HepG2 (cell line): ENCODE data around the gene SNRNP48. TPM values are rescaled to one million over a fixed set of nuclear protein-coding genes. Genes with fewer than 3 reads are reported as not detected.

Experiments used
- ATAD3A ChIP-seq: sonication (generic); formaldehyde crosslinking; IDR thresholded peaks from 2 replicates; pipeline ENCODE4 v1.4.0; 2020; ENCODE audit warnings: missing genetic modification reagents
- ISL2 ChIP-seq: sonication (generic); formaldehyde crosslinking; IDR thresholded peaks from 2 replicates; pipeline ENCODE4 v1.5.0; 2020; ENCODE audit warnings: missing genetic modification reagents
- PHF20 ChIP-seq: sonication (generic); formaldehyde crosslinking; IDR thresholded peaks from 2 replicates; pipeline ENCODE4 v1.5.0; 2020; ENCODE audit warnings: mild to moderate bottlenecking, missing genetic modification reagents
- POLR2A ChIP-seq, 2 experiments: IDR thresholded peaks; 2 replicates each; pipeline ENCODE4 v1.6.1; 2011; ENCODE audit warnings: low read depth in 2 of 2, low read length in 2 of 2, mild to moderate bottlenecking in 1 of 2, moderate library complexity in 1 of 2; ENCODE audit not compliant: insufficient read depth in 1 of 2
- PRDM4 ChIP-seq: sonication (generic); formaldehyde crosslinking; IDR thresholded peaks from 2 replicates; pipeline ENCODE4 v1.9.0; 2021; ENCODE audit warnings: missing genetic modification reagents, borderline replicate concordance
- SMAD3 ChIP-seq: sonication (generic); formaldehyde crosslinking; IDR thresholded peaks from 2 replicates; pipeline ENCODE4 v1.4.0; 2020; ENCODE audit warnings: missing genetic modification reagents
- THYN1 ChIP-seq: sonication (generic); formaldehyde crosslinking; IDR thresholded peaks from 2 replicates; pipeline ENCODE4 v1.8.1; 2023; ENCODE audit warnings: low read depth, mild to moderate bottlenecking, moderate library complexity, missing genetic modification reagents, borderline replicate concordance
- TRIM22 ChIP-seq: fragments of 450-650 bp; IDR thresholded peaks from 2 replicates; pipeline ENCODE4 v1.6.1; 2017
- ZBED4 ChIP-seq: sonication (generic); formaldehyde crosslinking; IDR thresholded peaks from 2 replicates; pipeline ENCODE4 v1.4.0; 2020; ENCODE audit warnings: missing genetic modification reagents, borderline replicate concordance
- ZBTB26 ChIP-seq: IDR thresholded peaks from 2 replicates; pipeline ENCODE4 v1.6.1; 2016; ENCODE audit warnings: missing compliant biosample characterization, missing genetic modification reagents, borderline replicate concordance
- ZBTB8A ChIP-seq: sonication (generic); formaldehyde crosslinking; IDR thresholded peaks from 2 replicates; pipeline ENCODE4 v1.4.0; 2020; ENCODE audit warnings: mild to moderate bottlenecking, low read depth, missing genetic modification reagents, borderline replicate concordance
- ZNF367 ChIP-seq: sonication (generic); formaldehyde crosslinking; IDR thresholded peaks from 2 replicates; pipeline ENCODE4 v1.4.0; 2020; ENCODE audit warnings: missing genetic modification reagents, borderline replicate concordance
- ZNF543 ChIP-seq: sonication (generic); formaldehyde crosslinking; IDR thresholded peaks from 2 replicates; pipeline ENCODE4 v1.4.0; 2020; ENCODE audit warnings: mild to moderate bottlenecking, missing genetic modification reagents
- ZNF569 ChIP-seq: sonication (generic); formaldehyde crosslinking; IDR thresholded peaks from 2 replicates; pipeline ENCODE4 v1.5.0; 2020; ENCODE audit warnings: mild to moderate bottlenecking, missing genetic modification reagents, moderate library complexity, borderline replicate concordance
- ZNF770 ChIP-seq: sonication (generic); formaldehyde crosslinking; IDR thresholded peaks from 2 replicates; pipeline ENCODE4 v1.5.0; 2020; ENCODE audit warnings: mild to moderate bottlenecking, missing genetic modification reagents
- ZNF816 ChIP-seq: sonication (generic); formaldehyde crosslinking; IDR thresholded peaks from 2 replicates; pipeline ENCODE4 v1.8.0; 2022; ENCODE audit warnings: missing genetic modification reagents, mild to moderate bottlenecking, borderline replicate concordance
- polyA plus RNA-seq, 8 experiments: library from polyadenylated mRNA; depleted of rRNA in 3 of 8; stranded (reverse) in 7 of 8; unstranded in 1 of 8; fragments of >200 nt; fragmentation: Illumina TruSeq in 4 of 8; extraction: Trizol in 4 of 8; gene quantifications; 2 replicates each; pipeline versions ENCODE4 v1.2.1 to v1.2.3, GENCODE V29; 2011 to 2016; ENCODE audit warnings: low read depth in 4 of 8, missing spikeins in 1 of 8, mixed read lengths in 1 of 8; ENCODE audit not compliant: insufficient read depth in 1 of 8
- total RNA-seq, 5 experiments: library from RNA; depleted of rRNA; stranded (reverse); fragments of >200 nt; fragmentation: Illumina TruSeq; extraction: Trizol; gene quantifications; 2 replicates each; pipeline ENCODE4 v1.2.3, GENCODE V29; 2016; ENCODE audit warnings: low read depth in 1 of 5

SNRNP48 gene
- total and polyA plus RNA-seq, 2 of the 13 experiments (the other 11 are each of a cell fraction or from before 2014, with no cell fraction given) = 17.5 to 47.5 TPM

GRCh38 chr6:7550433-7550801 is 39.6 kb upstream of the SNRNP48 start (continued):
- TF ChIP-seq PRDM4 (CRISPR knock-in tag) = no peak
- TF ChIP-seq THYN1 = no peak
- no peak for TF ChIP-seq TRIM22
- no peak for TF ChIP-seq PHF20 (CRISPR knock-in tag)
- TF ChIP-seq POLR2A (IDR thresholded peaks at IDR 0.05; ENCODE audit: insufficient read depth in 1 of 2, low read depth in 2 of 2, low read length in 2 of 2) = no peak
- no peak for TF ChIP-seq ZNF367
- TF ChIP-seq ZBED4 (CRISPR knock-in tag) = no peak
- TF ChIP-seq ZNF816 (CRISPR knock-in tag) = no peak; the same call in 1 of the 2 replicates
- no peak for TF ChIP-seq ZNF770
- TF ChIP-seq SMAD3 = 0 out of 2 replicates have a peak, but pooled peaks have one; percentile 23
- TF ChIP-seq ZBTB26 = no peak
- no peak for TF ChIP-seq ZBTB8A (CRISPR knock-in tag)
- TF ChIP-seq ISL2 (CRISPR knock-in tag) = peak; percentile 92
- TF ChIP-seq ZNF543 (CRISPR knock-in tag) = no peak
- TF ChIP-seq ZNF569 = no peak
- no peak for TF ChIP-seq ATAD3A (CRISPR knock-in tag)
